Neural progenitor cell (in vitro differentiated cells): Measurements from ENCODE around the gene SIAE. TPM values are rescaled to one million over a fixed set of nuclear protein-coding genes. Genes with fewer than 3 reads are reported as not detected.

ENCODE experiments used
- DNase-seq: peaks from one replicate; pipeline ENCODE4 v3.0.0-alpha.2; 2016; ENCODE audit warnings: low spot score
- H2AFZ ChIP-seq: fragments of 200-600 bp; sonication (generic); replicated peaks from 2 replicates; pipeline ENCODE4 v1.6.1; 2016; ENCODE audit warnings: antibody characterized with exemption
- H3F3A ChIP-seq: fragments of 200-600 bp; sonication (generic); 2 replicates; pipeline ENCODE4 v1.6.1; 2016; ENCODE audit warnings: antibody characterized with exemption, low read depth
- H3K27ac ChIP-seq: fragments of 200-600 bp; sonication (generic); 2 replicates; pipeline ENCODE4 v1.5.1; 2016; ENCODE audit warnings: mild to moderate bottlenecking
- H3K27me3 ChIP-seq: fragments of 200-600 bp; sonication (generic); 2 replicates; pipeline ENCODE4 v1.6.1; 2016; ENCODE audit warnings: mild to moderate bottlenecking, moderate library complexity
- H3K36me3 ChIP-seq: fragments of 200-600 bp; sonication (generic); 2 replicates; pipeline ENCODE4 v1.5.1; 2016
- H3K4me1 ChIP-seq: fragments of 200-600 bp; sonication (generic); 2 replicates; pipeline ENCODE4 v1.6.1; 2016; ENCODE audit warnings: mixed run types
- H3K4me2 ChIP-seq: fragments of 200-600 bp; sonication (generic); 2 replicates; pipeline ENCODE4 v1.6.1; 2016
- H3K4me3 ChIP-seq: fragments of 200-600 bp; sonication (generic); 2 replicates; pipeline ENCODE4 v1.5.1; 2016
- H3K79me2 ChIP-seq: fragments of 200-600 bp; sonication (generic); 2 replicates; pipeline ENCODE4 v1.6.1; 2016; ENCODE audit warnings: low read depth
- H3K9ac ChIP-seq: fragments of 200-600 bp; sonication (generic); 2 replicates; pipeline ENCODE4 v1.6.1; 2016
- H3K9me3 ChIP-seq: fragments of 200-600 bp; sonication (generic); 2 replicates; pipeline ENCODE4 v1.5.1; 2016; ENCODE audit warnings: low read depth
- H4K20me1 ChIP-seq: fragments of 200-600 bp; sonication (generic); 2 replicates; pipeline ENCODE4 v1.6.1; 2016; ENCODE audit warnings: low read depth
- H3K27ac Mint-ChIP-seq: 3 replicates; pipeline ENCODE4 v1.8.0; 2021; ENCODE audit warnings: mixed read lengths
- H3K27me3 Mint-ChIP-seq: 2 replicates; pipeline ENCODE4 v1.8.0; 2022; ENCODE audit warnings: low read depth, mild to moderate bottlenecking, inconsistent platforms, moderate library complexity, mixed read lengths; ENCODE audit not compliant: insufficient read depth
- H3K36me3 Mint-ChIP-seq: 3 replicates; pipeline ENCODE4 v1.8.0; 2021; ENCODE audit warnings: mixed read lengths
- H3K4me1 Mint-ChIP-seq: 3 replicates; pipeline ENCODE4 v1.8.0; 2021; ENCODE audit warnings: mixed read lengths
- H3K4me3 Mint-ChIP-seq: 3 replicates; pipeline ENCODE4 v1.8.0; 2021; ENCODE audit warnings: mild to moderate bottlenecking, moderate library complexity, mixed read lengths
- H3K9me3 Mint-ChIP-seq: 3 replicates; pipeline ENCODE4 v1.8.0; 2020; ENCODE audit warnings: mixed read lengths
- EZH2 ChIP-seq: fragments of 200-600 bp; sonication (generic); IDR thresholded peaks from 2 replicates; pipeline ENCODE4 v1.6.1; 2017; ENCODE audit warnings: antibody characterized with exemption, mild to moderate bottlenecking, moderate library complexity
- EZH2phosphoT487 ChIP-seq: fragments of 200-600 bp; sonication (generic); IDR thresholded peaks from 2 replicates; pipeline ENCODE4 v1.6.1; 2017; ENCODE audit warnings: antibody characterized with exemption
- total RNA-seq: library from RNA; depleted of rRNA; stranded (reverse); fragments of >200 nt; gene quantifications from 2 replicates; pipeline ENCODE4 v1.2.3, GENCODE V29; 2015; ENCODE audit warnings: low replicate concordance
- TF ChIP-seq, protein P1 (sequence below): fragments of 200-600 bp; sonication (generic); IDR thresholded peaks from 2 replicates; pipeline ENCODE4 v1.5.1; 2017; ENCODE audit warnings: antibody characterized with exemption, mild to moderate bottlenecking

Gene SIAE
- total RNA-seq, 1 donor from 2014 or later = 3.6 TPM

DNA sequence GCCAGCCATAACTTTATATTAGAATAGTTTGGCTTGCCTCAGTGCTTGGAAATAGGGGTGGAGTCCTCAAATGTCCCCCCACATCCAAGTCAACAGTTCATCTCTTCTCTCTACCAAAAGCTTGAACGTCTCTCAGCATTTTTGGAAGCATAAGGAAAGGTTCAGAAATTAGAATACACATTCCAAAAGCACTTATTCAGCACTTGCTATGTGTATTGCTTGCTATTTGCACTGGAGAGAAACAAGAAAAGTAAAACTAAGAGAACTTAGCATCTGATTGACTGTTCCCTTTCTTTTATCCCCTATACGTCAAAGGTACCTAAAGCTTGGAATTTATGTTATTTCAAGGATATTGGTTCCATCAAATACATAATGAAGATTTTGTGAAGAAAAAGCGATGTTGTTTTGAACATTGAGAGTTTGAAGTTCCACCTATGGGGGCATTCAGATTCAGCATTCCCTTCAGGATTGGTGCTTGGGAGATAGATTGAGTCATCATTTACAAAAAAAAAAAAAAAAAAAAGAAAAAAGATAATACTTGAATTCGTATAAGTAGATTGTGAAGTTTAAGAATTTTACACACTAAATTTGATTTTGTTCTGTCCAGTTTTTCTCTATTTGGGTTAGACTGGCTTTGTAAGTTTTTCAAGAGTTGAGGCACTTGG, 49.5 kb downstream of the SIAE start:
- TF ChIP-seq EZH2phosphoT487 (no peak), EZH2 (no peak)
- TF ChIP-seq, protein P1, sequence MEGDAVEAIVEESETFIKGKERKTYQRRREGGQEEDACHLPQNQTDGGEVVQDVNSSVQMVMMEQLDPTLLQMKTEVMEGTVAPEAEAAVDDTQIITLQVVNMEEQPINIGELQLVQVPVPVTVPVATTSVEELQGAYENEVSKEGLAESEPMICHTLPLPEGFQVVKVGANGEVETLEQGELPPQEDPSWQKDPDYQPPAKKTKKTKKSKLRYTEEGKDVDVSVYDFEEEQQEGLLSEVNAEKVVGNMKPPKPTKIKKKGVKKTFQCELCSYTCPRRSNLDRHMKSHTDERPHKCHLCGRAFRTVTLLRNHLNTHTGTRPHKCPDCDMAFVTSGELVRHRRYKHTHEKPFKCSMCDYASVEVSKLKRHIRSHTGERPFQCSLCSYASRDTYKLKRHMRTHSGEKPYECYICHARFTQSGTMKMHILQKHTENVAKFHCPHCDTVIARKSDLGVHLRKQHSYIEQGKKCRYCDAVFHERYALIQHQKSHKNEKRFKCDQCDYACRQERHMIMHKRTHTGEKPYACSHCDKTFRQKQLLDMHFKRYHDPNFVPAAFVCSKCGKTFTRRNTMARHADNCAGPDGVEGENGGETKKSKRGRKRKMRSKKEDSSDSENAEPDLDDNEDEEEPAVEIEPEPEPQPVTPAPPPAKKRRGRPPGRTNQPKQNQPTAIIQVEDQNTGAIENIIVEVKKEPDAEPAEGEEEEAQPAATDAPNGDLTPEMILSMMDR = no peak
- no peaks in the 10 kb centered on the region for H3K9me3 ChIP-seq
- Mint-ChIP-seq H3K27ac (no peak overlapping the region), H3K4me1 (peaks cover 16% of the 10 kb centered on the region), H3K4me3 (peak overlapping the region; percentile 93), H3K9me3 (no peaks in the 10 kb centered on the region), H3K36me3 (peaks cover 12% of the 10 kb centered on the region), H3K27me3 (peaks cover 2% of the 10 kb centered on the region)
- no peak overlapping the region for H2AFZ ChIP-seq
- peaks cover 18% of the 10 kb centered on the region for H3F3A ChIP-seq
- peaks cover 12% of the 10 kb centered on the region for H4K20me1 ChIP-seq
- peak overlapping the region; percentile 94 for H3K4me3 ChIP-seq
- no peaks in the 10 kb centered on the region for H3K36me3 ChIP-seq
- H3K9ac ChIP-seq = peak overlapping the region; percentile 79
- no peak overlapping the region for H3K27ac ChIP-seq
- peaks cover 24% of the 10 kb centered on the region for H3K27me3 ChIP-seq
- DNase-seq = no peak
- H3K4me2 ChIP-seq = peak overlapping the region; percentile 93
- H3K4me1 ChIP-seq = peaks cover 17% of the 10 kb centered on the region
- H3K79me2 ChIP-seq = peaks cover 25% of the 10 kb centered on the region

DNA sequence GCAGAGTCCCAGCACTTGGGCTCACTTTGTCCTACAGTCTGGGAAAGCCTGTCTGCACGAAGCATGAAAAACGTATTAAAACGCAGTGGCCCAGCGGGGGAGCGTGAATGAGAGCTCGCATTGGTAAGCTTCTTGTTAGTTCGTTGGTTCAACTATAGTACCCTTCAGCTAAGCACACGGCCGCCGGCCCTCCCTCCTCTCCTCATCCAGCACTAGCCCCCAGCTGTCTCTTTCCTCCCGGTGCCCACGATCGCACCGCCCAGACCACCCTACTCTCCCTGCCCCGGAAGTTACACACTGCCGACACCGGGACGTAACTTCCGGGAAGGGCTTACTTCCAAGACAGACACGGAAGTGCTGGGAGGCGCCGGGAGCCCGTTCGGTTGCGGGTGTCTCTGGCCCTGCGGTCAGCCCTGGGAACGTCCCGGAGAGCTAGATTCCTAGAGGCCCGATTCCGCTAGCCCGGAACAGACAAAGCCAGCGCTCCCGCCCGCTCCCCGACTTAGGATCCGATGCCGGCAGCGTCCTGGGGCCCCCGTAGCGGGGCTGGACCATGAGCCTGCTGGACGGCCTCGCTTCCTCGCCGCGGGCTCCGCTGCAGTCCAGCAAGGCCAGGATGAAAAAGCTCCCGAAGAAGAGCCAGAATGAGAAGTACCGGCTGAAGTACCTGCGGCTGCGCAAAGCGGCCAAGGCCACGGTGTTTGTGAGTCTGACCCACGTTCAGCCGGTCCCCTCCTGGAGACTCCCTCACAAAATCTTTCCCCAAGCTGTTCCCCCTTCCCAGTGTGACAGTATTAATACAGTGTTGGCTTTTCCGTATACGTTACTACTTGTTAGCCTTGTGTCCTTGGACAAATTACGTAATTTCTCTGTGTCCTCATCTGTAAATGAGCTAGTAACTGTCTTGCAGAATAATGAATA, 50.7 kb downstream of the SIAE start, which contains the start of gene TBRG1:
TSS of gene TBRG1 (plus strand) at position 334 of the 921 bp plus-strand sequence. CDS start at position 554, 220 bp downstream.
- peaks cover 12% of the 10 kb centered on the region for H4K20me1 ChIP-seq
- Mint-ChIP-seq H3K4me1 (peaks cover 16% of the 10 kb centered on the region), H3K4me3 (peak within 1 kb of the TSS; percentile 93), H3K36me3 (peaks cover 8% of the 10 kb centered on the region), H3K9me3 (no peaks in the 10 kb centered on the region), H3K27me3 (peaks cover 2% of the 10 kb centered on the region), H3K27ac (peak within 1 kb of the TSS; percentile 97)
- H3K36me3 ChIP-seq = no peaks in the 10 kb centered on the region
- H2AFZ ChIP-seq = peak within 1 kb of the TSS; percentile 38
- peak within 1 kb of the TSS; percentile 79 for H3K9ac ChIP-seq
- peak; percentile 92 for DNase-seq
- TF ChIP-seq EZH2 = peak; percentile 58
- TF ChIP-seq EZH2phosphoT487 = no peak
- peaks cover 26% of the 10 kb centered on the region for H3K27me3 ChIP-seq
- peaks cover 25% of the 10 kb centered on the region for H3K79me2 ChIP-seq
- no peaks in the 10 kb centered on the region for H3K9me3 ChIP-seq
- peak within 1 kb of the TSS; percentile 72 for H3K27ac ChIP-seq
- H3K4me2 ChIP-seq = peak within 1 kb of the TSS; percentile 93
- H3K4me3 ChIP-seq = peak within 1 kb of the TSS; percentile 94
- H3F3A ChIP-seq = peaks cover 18% of the 10 kb centered on the region
- peaks cover 17% of the 10 kb centered on the region for H3K4me1 ChIP-seq

DNA sequence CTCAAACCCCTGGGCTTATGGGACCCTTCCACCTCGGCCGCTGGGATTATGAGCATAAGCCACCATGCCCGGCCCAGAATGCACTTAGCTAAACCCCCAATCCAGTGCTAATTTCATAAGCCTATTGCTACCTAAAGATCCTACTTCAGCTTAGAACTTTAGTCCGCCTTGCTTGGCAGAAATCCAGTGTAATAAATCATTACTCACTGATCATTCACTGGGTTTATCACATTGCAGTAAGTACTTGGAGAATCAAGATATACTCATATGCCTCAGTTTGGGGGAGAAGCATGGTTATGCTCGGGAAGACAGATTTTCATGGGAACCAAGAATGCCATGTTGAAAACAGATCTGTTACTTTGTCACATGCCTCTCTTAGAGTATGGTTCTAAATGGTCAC, 54.7 kb downstream of the SIAE start:
- Histone ChIP-seq H3K4me2 (no peak overlapping the region), H2AFZ (no peak overlapping the region), H3K36me3 (no peaks in the 10 kb centered on the region), H3K27me3 (peaks cover 26% of the 10 kb centered on the region), H4K20me1 (peaks cover 10% of the 10 kb centered on the region), H3K4me1 (peaks cover 11% of the 10 kb centered on the region), H3K79me2 (peaks cover 11% of the 10 kb centered on the region), H3F3A (peaks cover 18% of the 10 kb centered on the region), H3K9me3 (no peaks in the 10 kb centered on the region), H3K4me3 (no peak overlapping the region), H3K27ac (no peak overlapping the region), H3K9ac (no peak overlapping the region)
- H3K27me3 Mint-ChIP-seq = peaks cover 2% of the 10 kb centered on the region
- H3K27ac Mint-ChIP-seq = no peak overlapping the region
- no peaks in the 10 kb centered on the region for H3K9me3 Mint-ChIP-seq
- no peaks in the 10 kb centered on the region for H3K36me3 Mint-ChIP-seq
- H3K4me1 Mint-ChIP-seq = peaks cover 13% of the 10 kb centered on the region
- no peak overlapping the region for H3K4me3 Mint-ChIP-seq
- TF ChIP-seq, protein P1 = no peak
- TF ChIP-seq EZH2 = no peak
- no peak for TF ChIP-seq EZH2phosphoT487
- no peak for DNase-seq
